Measurements from ENCODE around the gene NCK2. TPM values are rescaled to one million over a fixed set of nuclear protein-coding genes. Genes with fewer than 3 reads are reported as not detected.

NCK2 gene
- total RNA-seq, 1 donor from 2014 or later: 46.6 TPM

GRCh38 chr2:105841551-105841950 is 96.8 kb downstream of the NCK2 start:
- no peak for DNase-seq (ENCODE audit: low read depth)

- DNase-seq (ENCODE audit: low read depth): no peak
Measured at GRCh38 chr2:105842555-105842954, 97.8 kb downstream of the NCK2 start.

- DNase-seq (ENCODE audit: low read depth): no peak
Measured at GRCh38 chr2:105843476-105844374, 99.0 kb downstream of the NCK2 start.

GRCh38 chr2:105845976-105846375 is 101.3 kb downstream of the NCK2 start:
- DNase-seq (ENCODE audit: low read depth): no peak

GRCh38 chr2:105847056-105847455 is 102.3 kb downstream of the NCK2 start:
- no peak for DNase-seq (ENCODE audit: low read depth)

- DNase-seq (ENCODE audit: low read depth): no peak
Measured at GRCh38 chr2:105848367-105848766, 103.7 kb downstream of the NCK2 start.

GRCh38 chr2:105849431-105850179 is 104.9 kb downstream of the NCK2 start:
- DNase-seq (ENCODE audit: low read depth): no peak

GRCh38 chr2:105852066-105852465 is 107.4 kb downstream of the NCK2 start:
- DNase-seq (ENCODE audit: low read depth): no peak

GRCh38 chr2:105853354-105854088 is 108.8 kb downstream of the NCK2 start:
- no peak for DNase-seq (ENCODE audit: low read depth)

- DNase-seq (ENCODE audit: low read depth): no peak
Measured at GRCh38 chr2:105854972-105855371, 110.3 kb downstream of the NCK2 start.

GRCh38 chr2:105856581-105856980 is 111.9 kb downstream of the NCK2 start:
- no peak for DNase-seq (ENCODE audit: low read depth)

GRCh38 chr2:105857076-105857740 is 112.5 kb downstream of the NCK2 start:
- no peak for DNase-seq (ENCODE audit: low read depth)

- DNase-seq (ENCODE audit: low read depth): no peak
Measured at GRCh38 chr2:105858868-105859693, 114.4 kb downstream of the NCK2 start.

- no peak for DNase-seq (ENCODE audit: low read depth)
Measured at GRCh38 chr2:105859694-105859951, 114.9 kb downstream of the NCK2 start.

- no peak for DNase-seq (ENCODE audit: low read depth)
Measured at GRCh38 chr2:105860567-105860966, 115.9 kb downstream of the NCK2 start.

- no peak for DNase-seq (ENCODE audit: low read depth)
Measured at GRCh38 chr2:105861200-105861599, 116.5 kb downstream of the NCK2 start.

GRCh38 chr2:105862843-105863242 is 118.1 kb downstream of the NCK2 start:
- DNase-seq (ENCODE audit: low read depth): no peak

- no peak for DNase-seq (ENCODE audit: low read depth)
Measured at GRCh38 chr2:105864262-105864661, 119.5 kb downstream of the NCK2 start.

- no peak for DNase-seq (ENCODE audit: low read depth)
Measured at GRCh38 chr2:105865222-105865913, 120.7 kb downstream of the NCK2 start.

Data from myocyte (in vitro differentiated cells).